GM12878 (cell line): ENCODE data around the gene TBCD. TPM values are rescaled to one million over a fixed set of nuclear protein-coding genes. Genes with fewer than 3 reads are reported as not detected.

Experiments used
- ATAC-seq: fragments of 200-7000 bp; cut with Tn5 transposase; 3 replicates; pipeline ENCODE4 v1.9.1; 2020; ENCODE audit warnings: mild to moderate bottlenecking, moderate library complexity
- BruUV-seq: library from RNA; stranded (reverse); fragments of 400-500 nt; replicated peaks from 2 replicates; lab custom pipeline; 2021; lab: Mats Ljungman, UMichigan
- CTCF ChIA-PET: fragments of 300-600 bp; sonication (Branson Sonifier 250); formaldehyde crosslinking; extraction: SDS; loops from one replicate; lab custom pipeline; 2021; ENCODE audit warnings: inconsistent platforms; lab: Yijun Ruan, JAX
- POLR2A ChIA-PET: fragments of 350-600 bp; formaldehyde crosslinking; extraction: SDS; loops from one replicate; lab custom pipeline; 2021; ENCODE audit warnings: inconsistent platforms; lab: Charles Lee
- RAD21 ChIA-PET: fragments of 300-600 bp; sonication (Branson Sonifier 250); formaldehyde crosslinking; loops from one replicate; lab custom pipeline; 2023; ENCODE audit warnings: antibody characterized with exemption; ENCODE audit not compliant: unreplicated experiment; lab: Charles Lee
- SMC1A ChIA-PET: fragments of 300-600 bp; sonication (Branson Sonifier 250); formaldehyde crosslinking; loops from one replicate; lab custom pipeline; 2023; ENCODE audit not compliant: unreplicated experiment, uncharacterized antibody; lab: Charles Lee
- DNase-seq: peaks from one replicate; pipeline ENCODE4 v3.0.0-alpha.2; 2011; ENCODE audit warnings: low read depth, low spot score
- FAIRE-seq: peaks from 3 replicates; lab custom pipeline; 2011; peaks lifted over from hg19 to GRCh38; lab: Jason Lieb, UNC
- H2AFZ ChIP-seq: 2 replicates; pipeline ENCODE4 v1.6.0; 2011; ENCODE audit warnings: low read depth, low read length, control low read depth; ENCODE audit not compliant: control insufficient read depth
- H3K27ac ChIP-seq: 2 replicates; pipeline ENCODE4 v1.5.1; 2011; ENCODE audit warnings: control low read depth; ENCODE audit not compliant: control insufficient read depth, insufficient read depth
- H3K27me3 ChIP-seq, 2 experiments: replicated peaks in 1 of 2; 2 replicates each; pipeline versions ENCODE4 v1.6.0 to v1.6.1; 2011; ENCODE audit warnings: low read length in 1 of 2; ENCODE audit not compliant: control insufficient read depth in 2 of 2, insufficient read depth in 2 of 2
- H3K36me3 ChIP-seq, 2 experiments: 2 replicates each; pipeline ENCODE4 v1.5.1; 2011; ENCODE audit warnings: low read length in 1 of 2; ENCODE audit not compliant: control insufficient read depth in 2 of 2, insufficient read depth in 2 of 2
- H3K4me1 ChIP-seq: 2 replicates; pipeline ENCODE4 v1.6.1; 2011; ENCODE audit warnings: mild to moderate bottlenecking, low read length, moderate library complexity, mixed read lengths; ENCODE audit not compliant: control insufficient read depth, insufficient read depth
- H3K4me2 ChIP-seq: 2 replicates; pipeline ENCODE4 v1.6.0; 2011; ENCODE audit warnings: control low read depth; ENCODE audit not compliant: control insufficient read depth, insufficient read depth
- H3K4me3 ChIP-seq: fragments of 200-600 bp; sonication (generic); 2 replicates; pipeline ENCODE4 v1.5.1; 2016
- H3K79me2 ChIP-seq: 2 replicates; pipeline ENCODE4 v1.6.0; 2011; ENCODE audit warnings: low read length; ENCODE audit not compliant: control insufficient read depth, insufficient read depth
- H3K9ac ChIP-seq: 2 replicates; pipeline ENCODE4 v1.8.0; 2011; ENCODE audit warnings: low read length, control low read depth, mixed read lengths; ENCODE audit not compliant: control insufficient read depth, insufficient read depth
- H3K9me3 ChIP-seq: replicated peaks from 3 replicates; pipeline ENCODE4 v1.5.1; 2011; ENCODE audit warnings: mild to moderate bottlenecking, low read length; ENCODE audit not compliant: control insufficient read depth, insufficient read depth
- H4K20me1 ChIP-seq: 2 replicates; pipeline ENCODE4 v1.6.0; 2011; ENCODE audit not compliant: control insufficient read depth, insufficient read depth
- CUX1 ChIP-seq: IDR thresholded peaks from 2 replicates; pipeline ENCODE4 v1.6.1; 2012; ENCODE audit warnings: improper control_type of control experiment, low read depth, low read length; ENCODE audit not compliant: insufficient replicate concordance
- IRF3 ChIP-seq: fragments of 450-650 bp; IDR thresholded peaks from 2 replicates; pipeline ENCODE4 v1.6.1; 2014; ENCODE audit warnings: mild to moderate bottlenecking
- MYC ChIP-seq: IDR thresholded peaks from 2 replicates; pipeline ENCODE4 v1.6.1; 2011; ENCODE audit warnings: mild to moderate bottlenecking, low read length, moderate library complexity, inconsistent platforms; ENCODE audit not compliant: insufficient read depth, insufficient replicate concordance, insufficient read length, severe bottlenecking
- RAD51 ChIP-seq: fragments of 450-650 bp; IDR thresholded peaks from 2 replicates; pipeline ENCODE4 v1.6.1; 2016; ENCODE audit warnings: moderate library complexity, mild to moderate bottlenecking, inconsistent platforms
- RELA ChIP-seq: fragments of 450-650 bp; IDR thresholded peaks from 2 replicates; pipeline ENCODE4 v1.8.0; 2014; ENCODE audit warnings: borderline replicate concordance; ENCODE audit not compliant: partially characterized antibody
- SMAD1 ChIP-seq: fragments of 450-650 bp; IDR thresholded peaks from 2 replicates; pipeline ENCODE4 v1.6.1; 2018; ENCODE audit warnings: mild to moderate bottlenecking, low read depth; ENCODE audit not compliant: partially characterized antibody
- STAT3 ChIP-seq: IDR thresholded peaks from 2 replicates; pipeline ENCODE4 v1.6.1; 2011; ENCODE audit warnings: low read depth, low read length, improper control_type of control experiment
- WGBS: methylation state at CpG from one replicate; pipeline ENCODE4 v1.1.6; 2016; ENCODE audit warnings: low lambda C conversion rate; ENCODE audit not compliant: insufficient replicate concordance, insufficient coverage; ENCODE audit errors: missing lambda C conversion rate; 5-methylcytosine and 5-hydroxymethylcytosine counted together
- in situ Hi-C: fragments of 300-500 bp; cut with MboI; formaldehyde crosslinking; loops from 9 replicates; pipeline ENCODE4 v1.14.3; 2018; ENCODE audit warnings: mixed read lengths
- intact Hi-C: fragments of 100-400 bp; cut with micrococcal nuclease; formaldehyde crosslinking; loops from one replicate; pipeline ENCODE4 v1.14.2; 2022; ENCODE audit not compliant: unreplicated experiment
- polyA plus RNA-seq, 11 experiments: library from polyadenylated mRNA; depleted of rRNA in 4 of 11; unstranded in 6 of 11; stranded (reverse) in 5 of 11; fragments of >200 nt; fragmentation: Nextera tagmentation in 4 of 11; fragmentation: Illumina TruSeq in 1 of 11; extraction: Ambion mirVana in 4 of 11; extraction: Trizol in 1 of 11; gene quantifications; 1 replicate in 1 of 11; 2 replicates in 10 of 11; pipeline versions ENCODE4 v1.2.1 to v1.2.3, GENCODE V29; 2011 to 2016; ENCODE audit warnings: inconsistent platforms in 2 of 11, missing spikeins in 2 of 11, low read depth in 1 of 11
- total RNA-seq, 4 experiments: library from RNA; depleted of rRNA in 3 of 4; stranded (reverse); fragments of >200 nt in 3 of 4; fragmentation: Illumina TruSeq in 1 of 4; extraction: Trizol in 1 of 4; gene quantifications; 2 replicates each; pipeline versions ENCODE4 v1.2.1 to v1.2.3, GENCODE V29; 2013 to 2021

TBCD gene
- total and polyA plus RNA-seq, 10 of the 15 experiments (the other 5 are each of a cell fraction or from before 2014, with no cell fraction given) = 10.3 to 114 (median 52.4) TPM

GRCh38 chr17:82932518-82933310, 180.8 kb downstream of the TBCD start:
- no peaks in the 10 kb centered on the region for H3K9me3 ChIP-seq
- SMC1A ChIA-PET = no interaction called here
- H3K9ac ChIP-seq = no peak overlapping the region
- no peak for TF ChIP-seq STAT3
- TF ChIP-seq SMAD1 = no peak
- TF ChIP-seq RAD51 = no peak
- TF ChIP-seq, all 136 proteins: peak for 0
- intact Hi-C loops = no loop called here
- in situ Hi-C loops = no loop called here
- BruUV-seq = no TSS peak
- POLR2A ChIA-PET = no interaction called here
- 92% methylated on average over 26 of the region's 28 CpGs for WGBS
- H3K4me3 ChIP-seq = no peak overlapping the region
- CTCF ChIA-PET = no interaction called here
- RAD21 ChIA-PET = interaction anchor here (0.5 kb wide), 1 partner anchor 64 kb away, joined by 3 read pairs; no protein-coding TSS in a partner anchor
- no peaks in the 10 kb centered on the region for H3K27me3 ChIP-seq
- no peak for DNase-seq
- no peak overlapping the region for H3K27ac ChIP-seq
- peaks cover 6 to 42% of the 10 kb centered on the region in 2 experiments; a peak in 3 of 4 replicates for H3K36me3 ChIP-seq
- H4K20me1 ChIP-seq = no peaks in the 10 kb centered on the region
- no peak for ATAC-seq
- H3K4me1 ChIP-seq = no peaks in the 10 kb centered on the region
- H3K4me2 ChIP-seq = no peak overlapping the region
- H3K79me2 ChIP-seq = no peaks in the 10 kb centered on the region
- FAIRE-seq = no peak
- no peak overlapping the region for H2AFZ ChIP-seq

- DNase-seq (no peak), ATAC-seq (no peak), FAIRE-seq (no peak)
- 88% methylated on average over 15 of the region's 15 CpGs for WGBS
- H3K4me2 ChIP-seq = no peak overlapping the region
- ChIA-PET SMC1A (no interaction called here), RAD21 (no interaction called here), CTCF (no interaction called here), POLR2A (no interaction called here)
- H2AFZ ChIP-seq = no peak overlapping the region
- TF ChIP-seq SMAD1 = no peak
- no peak for TF ChIP-seq RELA
- no peak for TF ChIP-seq MYC
- no peak for TF ChIP-seq CUX1
- TF ChIP-seq IRF3 = no peak
- no peaks in the 10 kb centered on the region for H3K4me1 ChIP-seq
- intact Hi-C loops = no loop called here
- no peak overlapping the region for H3K9ac ChIP-seq
- in situ Hi-C loops = no loop called here
- no peaks in the 10 kb centered on the region for H3K9me3 ChIP-seq
- H3K27me3 ChIP-seq = no peaks in the 10 kb centered on the region
- H3K36me3 ChIP-seq = peaks cover 10 to 41% of the 10 kb centered on the region in 2 experiments; a peak in 3 of 4 replicates
- H3K79me2 ChIP-seq = no peaks in the 10 kb centered on the region
- no peak overlapping the region for H3K4me3 ChIP-seq
- H3K27ac ChIP-seq = no peak overlapping the region
- BruUV-seq = no TSS peak
- no peaks in the 10 kb centered on the region for H4K20me1 ChIP-seq
Measured at GRCh38 chr17:82933911-82934310, 182.0 kb downstream of the TBCD start.
